Stimulated activated CD8-positive, alpha-beta memory T cell treated with anti-CD3 and anti-CD28 coated beads, Interleukin-4, amount 100 ng/mL, for 1 hour (primary cell): ENCODE data around the gene TBX15.

Source experiments
- DNase-seq, 2 donors: peaks; one replicate each; pipeline ENCODE4 v3.0.0-alpha.2; 2020; ENCODE audit warnings: low read depth in 2 of 2, low spot score in 1 of 2

Gene TBX15

DNA sequence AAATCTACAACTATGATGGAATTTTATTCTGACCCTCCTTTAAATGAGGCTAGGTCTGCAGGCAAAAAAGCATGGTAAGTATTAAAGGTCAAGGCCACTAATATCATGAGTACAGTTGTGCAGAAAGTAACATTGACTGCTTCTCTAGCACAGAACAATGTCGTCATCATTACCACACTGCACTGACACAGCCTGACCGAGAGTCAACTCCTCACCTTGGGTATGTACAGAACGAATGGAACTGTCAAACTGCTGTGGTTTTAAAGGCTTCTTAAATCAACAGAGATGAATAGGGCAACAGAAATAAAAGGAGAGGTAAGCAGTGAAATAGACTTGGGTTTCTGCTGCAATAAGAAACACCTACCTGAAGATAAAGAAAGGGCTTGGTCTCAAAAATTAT lies 88.8 kb downstream of the TBX15 start:
- no peak for DNase-seq

DNA sequence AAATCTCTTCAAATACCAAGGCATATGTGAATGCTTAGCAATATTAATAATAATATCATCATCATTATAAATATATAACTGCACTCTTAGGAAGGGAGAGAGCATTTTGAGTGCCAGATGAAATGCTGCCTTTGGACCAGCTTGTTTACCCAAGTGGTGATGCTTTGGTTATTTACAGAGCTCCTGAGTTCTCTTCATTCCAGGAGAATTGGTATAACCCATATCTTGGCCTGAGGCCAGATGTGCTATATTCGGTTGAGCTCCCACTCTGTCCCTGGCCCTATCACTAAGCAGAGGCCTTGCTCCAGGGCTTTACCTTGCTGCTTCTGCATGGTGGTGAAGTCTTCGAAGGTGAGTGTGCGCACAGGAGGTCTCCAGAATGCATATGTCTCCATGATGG lies 89.4 kb downstream of the TBX15 start:
- no peak for DNase-seq

DNA sequence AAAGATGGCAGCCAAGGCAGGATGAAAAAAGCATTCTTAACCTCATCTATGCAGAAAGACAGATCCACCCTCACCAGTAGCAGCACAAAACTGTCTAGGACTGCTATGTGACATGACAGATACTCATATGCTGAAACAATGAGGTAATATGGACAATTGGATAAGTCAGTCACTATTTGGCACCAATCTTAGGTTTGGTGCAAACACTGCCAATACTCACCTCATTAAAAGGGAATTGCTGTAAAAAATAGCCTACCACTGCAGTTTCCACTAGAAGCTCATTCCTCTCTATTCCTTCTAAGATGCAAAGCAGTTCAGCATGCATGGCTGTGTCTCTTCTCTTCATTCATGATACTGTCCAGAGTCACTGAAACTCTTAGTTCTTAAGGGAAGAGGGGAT lies 91.7 kb downstream of the TBX15 start:
- DNase-seq = no peak

DNA sequence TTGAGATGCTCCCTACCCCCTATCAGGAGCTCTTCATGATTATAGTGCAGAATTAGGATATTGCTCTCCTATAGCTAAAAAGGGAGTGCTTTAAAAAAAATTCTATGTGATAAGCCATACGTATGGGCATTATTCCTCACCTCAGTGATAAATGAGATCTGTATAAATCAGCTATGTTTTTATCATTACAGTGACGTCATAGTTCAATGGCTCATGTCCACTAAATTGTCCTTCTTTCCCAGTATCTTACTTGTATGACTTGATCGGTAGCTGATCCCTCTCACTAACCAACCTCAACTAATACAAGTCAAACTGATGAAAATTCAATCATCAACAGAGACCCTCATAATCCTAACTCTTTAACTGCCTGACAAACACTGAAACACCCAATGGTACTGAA lies 93.3 kb downstream of the TBX15 start:
- DNase-seq = no peak

DNA sequence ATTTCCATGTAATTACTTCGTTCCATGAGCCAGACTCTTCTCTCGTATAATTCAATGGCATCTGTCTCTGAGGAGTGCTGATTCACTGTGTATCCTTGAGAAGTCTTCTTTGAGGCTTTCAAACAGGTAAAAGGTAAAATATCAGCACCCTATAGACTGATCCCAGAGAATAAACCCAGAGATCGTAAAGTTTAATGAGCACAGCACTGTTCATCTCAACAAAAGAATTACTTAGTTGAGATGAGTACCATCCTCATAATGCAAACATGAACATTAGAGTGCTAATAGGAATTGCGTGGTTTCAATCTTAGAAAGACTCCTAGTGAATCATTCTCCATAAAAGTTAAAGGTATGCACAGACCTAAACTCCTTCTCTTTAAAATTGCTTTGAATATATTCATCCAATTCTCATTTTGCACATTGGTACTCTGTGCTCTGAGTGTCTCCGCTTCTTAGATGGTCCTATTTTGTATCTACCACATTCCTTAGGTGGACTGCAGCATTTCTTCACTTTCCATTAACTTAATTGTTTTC lies 97.2 kb downstream of the TBX15 start:
- no peak for DNase-seq

DNA sequence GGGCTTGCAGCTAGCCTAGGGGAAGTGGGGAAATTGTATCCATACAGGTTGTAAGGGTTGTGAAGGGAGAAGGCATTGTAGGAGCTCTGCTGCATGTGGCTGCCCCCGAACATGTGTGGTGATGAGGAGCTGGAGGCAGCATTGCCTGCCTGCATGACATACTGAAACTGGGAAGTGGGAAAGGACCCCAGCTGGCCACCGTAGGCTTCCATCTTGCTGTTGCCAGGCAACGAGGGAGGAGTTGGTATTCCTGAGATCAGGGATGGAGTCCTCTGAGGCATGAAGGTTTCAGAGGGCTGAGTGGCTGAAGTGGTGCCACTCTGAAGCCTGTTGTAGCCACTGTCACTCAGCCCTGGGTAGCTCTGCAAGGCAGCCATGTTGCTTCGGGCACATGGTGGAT lies 103.2 kb downstream of the TBX15 start:
- DNase-seq = no peak

DNA sequence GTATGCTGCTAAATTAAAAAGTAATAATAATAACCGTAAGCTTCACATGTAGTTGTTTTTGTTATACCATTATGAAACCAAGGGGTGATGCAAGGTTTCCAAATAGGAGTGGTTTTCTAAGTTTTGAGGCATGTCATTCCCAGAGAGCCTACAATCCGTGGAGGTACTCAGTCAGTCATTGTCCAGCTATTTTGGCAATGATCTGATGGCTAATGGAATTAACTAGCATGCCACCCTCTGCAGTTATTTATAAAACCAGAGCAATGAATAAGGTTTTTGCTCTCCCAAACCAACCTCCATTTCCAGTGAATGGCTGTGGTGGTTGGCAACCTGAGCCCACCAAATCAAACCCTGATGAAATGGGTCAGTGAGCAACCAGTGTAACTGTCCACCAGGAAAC lies 106.4 kb downstream of the TBX15 start:
- no peak for DNase-seq

DNA sequence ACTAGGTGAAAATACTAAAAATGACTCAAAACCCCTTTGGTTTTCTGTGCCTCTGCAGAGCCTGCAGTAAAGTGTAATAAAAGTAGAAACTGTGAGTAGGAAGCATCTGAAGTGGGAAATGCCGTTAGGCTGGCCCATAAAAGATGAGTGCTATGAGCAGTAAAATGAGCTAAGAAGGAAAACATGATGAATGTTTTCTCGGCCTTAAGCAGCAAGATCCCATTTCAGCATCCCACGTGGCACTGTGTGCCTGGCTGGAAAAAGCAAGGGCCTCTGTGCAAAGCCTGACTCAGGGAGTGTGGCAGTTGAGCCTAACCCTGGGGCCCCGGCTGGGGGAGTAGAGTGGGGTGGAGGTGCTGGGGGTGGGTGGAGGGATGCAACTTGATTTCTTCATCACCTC lies 109.5 kb downstream of the TBX15 start:
- DNase-seq = no peak

DNA sequence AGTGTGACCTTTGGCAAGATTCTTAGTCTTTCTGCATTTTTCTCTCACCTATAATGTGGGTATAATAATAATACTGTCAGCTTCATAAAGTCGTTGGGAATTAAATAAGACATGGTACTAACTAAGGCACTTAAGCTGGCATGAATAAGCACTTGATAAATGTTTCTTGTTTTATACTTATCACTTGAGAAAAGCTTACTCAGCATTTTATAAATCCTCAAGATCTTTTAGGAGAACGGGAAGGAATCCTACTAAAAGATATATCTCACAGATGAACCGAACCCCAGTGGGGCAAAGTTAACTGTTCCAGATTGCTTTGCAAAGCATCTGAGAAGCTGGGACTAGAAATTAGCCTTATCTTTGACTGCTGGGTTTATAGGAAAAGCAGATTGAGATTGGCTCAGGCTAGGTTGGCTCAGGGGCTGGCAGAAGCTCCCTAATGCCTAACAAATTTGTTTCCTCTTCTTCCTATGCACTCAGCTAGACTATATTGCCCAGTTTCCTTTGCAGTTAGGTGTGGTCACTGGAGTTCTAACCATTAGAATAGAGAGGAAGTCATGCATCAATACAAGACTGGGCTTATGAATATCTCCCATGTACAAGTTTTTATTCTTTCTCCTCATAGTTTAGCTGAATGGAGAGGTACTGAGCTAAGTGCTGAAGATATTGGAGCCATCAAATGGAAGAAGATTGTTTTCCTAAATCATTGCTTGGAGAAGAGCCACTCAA lies 110.3 kb downstream of the TBX15 start:
- no peak for DNase-seq

DNA sequence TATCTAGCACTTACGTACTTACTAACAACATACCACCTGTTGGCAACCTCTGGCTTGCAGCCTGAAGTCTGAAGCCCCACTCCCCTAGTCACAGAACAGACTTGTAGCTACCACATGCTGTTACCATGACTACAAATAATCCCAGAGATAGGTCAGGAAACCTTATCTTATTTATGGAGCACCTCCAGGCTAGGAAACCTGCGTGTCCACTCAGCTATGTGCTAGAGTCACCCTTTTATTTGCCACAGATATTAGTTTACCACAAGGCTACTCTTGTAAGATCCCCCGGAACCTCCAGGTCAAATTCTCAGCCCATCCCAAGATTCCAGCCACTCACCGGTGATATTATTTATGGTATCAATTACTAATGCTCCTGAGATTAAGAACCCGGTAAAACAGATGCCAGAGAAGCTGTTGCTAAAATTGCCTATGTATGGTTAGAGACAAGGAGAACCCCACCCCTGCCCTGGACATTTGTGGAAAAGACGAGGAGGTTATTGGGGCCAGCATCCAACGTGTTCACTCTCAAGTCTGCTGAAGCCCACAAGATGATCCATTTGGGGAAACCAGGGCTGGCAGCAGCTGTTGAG lies 116.5 kb downstream of the TBX15 start:
- DNase-seq = no peak

DNA sequence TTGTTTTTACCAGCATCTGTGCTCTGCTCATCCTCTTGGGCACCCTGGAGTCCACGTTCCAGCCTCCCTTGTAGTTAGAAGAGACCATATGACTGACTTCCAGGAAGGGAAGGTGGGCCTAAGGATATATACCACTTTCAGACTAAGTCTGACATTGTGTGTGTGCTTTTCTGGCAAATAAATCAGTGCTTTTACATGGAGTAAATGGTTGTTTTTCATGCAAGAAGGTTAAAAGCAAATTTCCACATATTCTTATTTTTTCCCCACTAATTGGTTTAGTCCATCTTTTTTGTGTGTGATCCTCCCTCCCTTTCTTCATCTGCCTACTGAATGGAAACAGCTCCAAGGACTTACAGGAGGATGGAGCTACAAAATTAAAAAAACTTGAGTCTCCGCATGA lies 119.8 kb downstream of the TBX15 start:
- DNase-seq = no peak

DNA sequence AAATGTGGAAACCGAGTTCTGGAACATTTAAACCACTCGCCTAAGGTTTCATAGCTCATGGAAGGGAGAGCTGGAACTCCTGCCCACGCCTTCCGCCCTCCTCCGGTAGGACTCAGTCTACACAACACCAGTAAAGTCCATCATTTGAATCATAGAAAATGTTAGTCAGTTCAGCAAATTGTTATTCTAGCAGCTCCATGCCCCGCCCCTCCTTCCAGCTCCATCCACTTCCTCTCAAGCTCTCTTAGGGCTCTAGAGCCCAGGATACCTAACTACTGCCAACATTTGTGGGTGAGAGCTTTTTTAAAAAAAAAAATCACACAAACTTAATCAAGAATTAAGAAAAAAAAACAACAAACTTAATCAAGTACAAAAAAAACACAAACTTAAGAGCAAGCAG lies 121.8 kb downstream of the TBX15 start:
- DNase-seq = no peak

DNA sequence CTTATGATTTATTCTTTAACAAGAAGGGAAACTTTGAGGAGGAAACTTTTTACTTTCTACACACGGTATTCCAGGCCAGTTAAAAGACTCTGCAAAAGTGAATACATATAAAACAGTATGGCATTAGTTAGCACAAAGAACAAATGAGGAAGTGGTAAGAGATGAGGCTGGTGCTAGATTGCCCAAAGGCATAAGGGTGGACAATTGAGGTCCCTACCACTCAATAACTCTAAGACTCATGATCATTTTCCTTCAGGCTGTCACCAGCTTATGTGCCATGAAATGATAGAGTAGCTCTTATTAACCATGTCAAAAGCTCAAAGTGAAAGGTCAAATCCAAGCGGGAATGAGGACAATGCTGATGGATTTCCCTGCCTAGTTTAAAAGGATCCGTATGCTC lies 124.5 kb downstream of the TBX15 start:
- DNase-seq = no peak

DNA sequence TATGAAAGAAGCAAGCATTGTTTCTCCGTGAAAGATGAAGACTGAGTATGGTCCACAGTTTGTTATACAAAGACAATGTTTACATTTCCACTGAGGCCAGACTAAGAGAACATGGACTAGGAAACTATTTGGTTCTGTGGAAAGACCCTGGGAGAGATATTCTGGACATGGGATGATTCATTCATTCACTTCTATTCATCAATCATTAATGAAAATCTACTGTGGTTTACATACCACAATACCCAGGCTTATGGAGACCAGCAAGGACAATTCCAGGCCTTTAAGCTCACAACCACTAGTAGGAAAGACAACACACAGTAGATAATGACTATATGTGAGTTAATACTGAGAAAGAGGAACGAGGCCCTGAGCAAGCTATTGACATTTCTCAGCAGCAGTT lies 125.4 kb downstream of the TBX15 start:
- DNase-seq = no peak

DNA sequence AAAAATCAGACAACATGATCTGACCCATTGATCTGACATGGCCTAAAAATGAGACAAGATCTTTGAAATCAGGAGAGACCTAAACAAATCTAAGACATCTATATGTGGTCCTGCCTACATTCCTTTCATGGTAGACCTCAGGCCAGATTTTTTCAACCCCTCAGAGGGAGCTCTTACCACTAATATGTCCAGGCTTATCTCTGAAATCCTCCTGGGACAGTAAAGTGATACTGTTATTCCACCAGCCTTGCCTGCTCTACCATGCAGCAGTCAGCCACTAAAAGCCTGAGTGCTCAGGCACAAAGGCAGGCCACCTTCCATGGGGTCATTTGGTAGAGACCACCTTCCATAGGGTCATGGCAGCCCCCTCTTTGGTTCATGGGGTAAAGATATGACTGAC lies 126.9 kb downstream of the TBX15 start:
- DNase-seq = no peak

DNA sequence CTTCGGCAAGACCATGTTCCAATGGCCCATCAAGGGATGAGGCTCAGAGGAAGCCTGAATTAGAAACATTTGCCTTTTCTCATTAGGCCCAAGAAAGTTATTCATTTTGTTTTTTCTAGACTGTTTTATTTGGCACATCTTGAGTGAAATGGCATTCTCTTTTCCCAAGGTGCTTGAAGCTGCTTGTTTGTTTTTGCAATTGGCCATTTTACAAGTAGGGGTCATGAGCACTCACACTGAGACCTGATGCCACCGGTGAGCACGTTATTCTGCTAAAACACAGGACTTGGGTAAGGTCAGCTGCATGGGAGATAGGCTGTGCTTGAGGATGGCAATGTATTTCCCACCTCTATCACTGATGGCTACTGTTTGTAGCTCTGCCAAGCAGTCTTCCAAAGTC lies 128.1 kb downstream of the TBX15 start:
- DNase-seq = no peak

DNA sequence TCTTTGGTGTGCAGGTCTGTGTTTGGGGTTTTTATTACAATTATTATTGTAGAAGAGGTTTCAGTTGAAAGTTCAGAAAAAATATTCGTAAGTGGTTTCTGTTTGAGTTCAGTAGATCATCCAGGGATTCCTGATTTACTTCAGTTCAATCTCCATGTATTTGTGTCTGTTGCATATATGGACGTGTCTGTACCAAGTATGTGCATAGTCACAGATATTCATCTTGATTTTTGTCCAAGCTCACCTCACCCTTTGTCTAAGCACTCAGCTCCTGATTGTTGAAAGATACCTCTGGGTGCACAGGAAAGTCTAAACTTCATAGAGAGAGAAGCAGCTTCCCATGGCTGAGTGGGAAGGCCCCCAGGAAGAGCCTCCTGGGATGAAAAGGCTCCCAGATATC lies 141.7 kb downstream of the TBX15 start:
- no peak for DNase-seq

DNA sequence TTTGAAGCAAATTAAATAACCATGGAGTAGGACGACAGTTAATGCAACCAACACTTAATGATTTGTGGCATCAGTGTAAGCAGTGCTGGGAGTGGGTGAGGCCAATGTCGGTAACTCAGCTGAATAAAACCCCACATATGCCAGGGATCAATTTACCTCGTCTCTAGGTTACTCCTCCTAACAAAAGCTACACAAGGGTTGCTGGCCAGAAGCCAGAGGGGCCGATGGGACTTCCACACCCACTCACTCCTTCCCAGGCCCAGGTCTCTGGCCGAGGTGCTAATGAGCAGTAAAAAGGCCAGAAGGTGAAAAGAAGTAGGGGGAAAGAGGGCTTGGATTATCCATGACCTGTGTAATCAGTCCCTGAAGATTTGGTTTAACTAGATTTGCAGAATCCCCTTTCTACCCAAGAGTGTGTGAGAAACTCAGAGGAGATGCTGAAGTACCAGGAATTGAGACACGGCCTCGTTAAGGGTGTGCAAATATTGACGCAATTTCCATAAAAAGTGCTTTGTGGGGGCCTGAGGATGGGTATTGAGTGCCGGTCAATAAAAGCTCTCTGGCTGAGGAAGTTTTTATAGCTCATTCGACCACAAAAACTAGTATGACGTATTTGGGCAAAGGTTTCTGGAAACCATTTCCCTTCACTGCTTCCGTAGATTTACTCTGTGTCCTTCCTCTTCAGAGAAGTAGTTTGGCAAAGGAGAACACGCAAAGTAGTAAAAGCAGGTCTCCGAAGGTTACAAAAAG lies 145.5 kb downstream of the TBX15 start:
- DNase-seq = no peak

DNA sequence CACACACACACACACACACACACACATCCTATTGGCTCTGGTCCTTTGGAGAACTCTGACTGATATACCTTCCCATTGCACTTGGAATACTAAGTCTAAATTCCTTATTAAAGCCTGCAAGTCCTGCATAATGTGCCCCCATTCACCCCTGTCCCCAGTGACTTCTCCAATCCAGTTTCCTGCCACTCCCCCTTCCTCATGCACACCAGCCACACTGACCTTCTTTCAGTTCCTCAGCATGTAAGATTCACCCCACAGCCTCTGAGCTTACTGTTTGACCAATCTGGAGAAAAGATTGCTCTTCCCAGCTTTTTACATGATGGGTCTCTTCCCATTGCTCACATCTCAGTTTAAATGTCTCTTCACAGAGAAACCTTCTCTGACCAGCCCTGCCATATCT lies 146.6 kb downstream of the TBX15 start:
- DNase-seq = no peak
